Panc1 (cell line): ENCODE data around the gene SCEL. TPM values are rescaled to one million over a fixed set of nuclear protein-coding genes. Genes with fewer than 3 reads are reported as not detected.

ENCODE experiments used
- ATAC-seq: fragments of 200-7000 bp; cut with Tn5 transposase; 2 replicates; pipeline ENCODE4 v1.9.1; 2020; ENCODE audit warnings: mild to moderate bottlenecking, moderate library complexity
- BruUV-seq: library from RNA; stranded (reverse); fragments of 400-500 nt; replicated peaks from 2 replicates; lab custom pipeline; 2021; lab: Mats Ljungman, UMichigan
- CTCF ChIA-PET: fragments of 300-600 bp; sonication (Branson Sonifier 250); formaldehyde crosslinking; loops from one replicate; lab custom pipeline; 2022; ENCODE audit warnings: antibody characterized with exemption; lab: Charles Lee
- POLR2A ChIA-PET: fragments of 300-600 bp; sonication (Branson Sonifier 250); formaldehyde crosslinking; loops from one replicate; lab custom pipeline; 2022; ENCODE audit warnings: antibody characterized with exemption; lab: Charles Lee
- DNase-seq: peaks from one replicate; pipeline ENCODE4 v3.0.0-alpha.2; 2010; ENCODE audit warnings: low read depth, low spot score
- H3K27ac ChIP-seq: 2 replicates; pipeline ENCODE4 v1.5.1; 2011; ENCODE audit warnings: mild to moderate bottlenecking, low read length, inconsistent platforms
- H3K27me3 ChIP-seq: fragments of 200-500 bp; sonication (Bioruptor generic); 2 replicates; pipeline ENCODE4 v1.6.0; 2014; ENCODE audit warnings: low read length, inconsistent platforms; ENCODE audit not compliant: control insufficient read depth, insufficient read depth
- H3K36me3 ChIP-seq: fragments of 200-500 bp; sonication (Bioruptor generic); 2 replicates; pipeline ENCODE4 v1.5.1; 2014; ENCODE audit warnings: inconsistent platforms, mild to moderate bottlenecking, low read length, moderate library complexity; ENCODE audit not compliant: control insufficient read depth, insufficient read depth
- H3K4me1 ChIP-seq: 2 replicates; pipeline ENCODE4 v1.5.1; 2011; ENCODE audit warnings: inconsistent platforms, mild to moderate bottlenecking, low read length, moderate library complexity; ENCODE audit not compliant: control insufficient read depth, insufficient read depth
- H3K4me3 ChIP-seq, 2 experiments: 2 replicates each; pipeline ENCODE4 v1.5.1; 2011 to 2012; ENCODE audit warnings: low read depth in 2 of 2, low read length in 2 of 2, mild to moderate bottlenecking in 2 of 2, inconsistent platforms in 1 of 2, moderate library complexity in 1 of 2
- H3K9me3 ChIP-seq: fragments of 200-500 bp; sonication (Bioruptor generic); 2 replicates; pipeline ENCODE4 v1.5.1; 2014; ENCODE audit warnings: low read depth, mild to moderate bottlenecking, inconsistent platforms, low read length, moderate library complexity; ENCODE audit not compliant: control insufficient read depth, insufficient read depth
- POLR2AphosphoS5 ChIP-seq: IDR thresholded peaks from 2 replicates; pipeline ENCODE4 v1.6.1; 2012; ENCODE audit warnings: mild to moderate bottlenecking, low read depth, low read length, moderate library complexity
- REST ChIP-seq, 2 experiments: IDR thresholded peaks; 2 replicates each; pipeline ENCODE4 v1.6.1; 2011 to 2012; ENCODE audit warnings: low read depth in 2 of 2, control low read depth in 1 of 2, low read length in 1 of 2, mild to moderate bottlenecking in 1 of 2, moderate library complexity in 1 of 2; ENCODE audit not compliant: insufficient read depth in 1 of 2
- SIN3A ChIP-seq: IDR thresholded peaks from 2 replicates; pipeline ENCODE4 v1.6.1; 2012; ENCODE audit warnings: low read depth, mild to moderate bottlenecking, low read length, moderate library complexity, borderline replicate concordance; ENCODE audit not compliant: insufficient read depth
- TCF7L2 ChIP-seq: IDR thresholded peaks from 2 replicates; pipeline ENCODE4 v1.6.1; 2011; ENCODE audit warnings: mild to moderate bottlenecking, low read depth, low read length, inconsistent platforms
- in situ Hi-C: cut with HindIII; loops from 2 replicates; pipeline ENCODE4 v1.10.0; 2016; ENCODE audit warnings: low sequenced_read_pairs, low pct_unique_long_range_greater_than_20kb
- intact Hi-C: fragments of 100-400 bp; cut with micrococcal nuclease; formaldehyde crosslinking; loops from one replicate; pipeline ENCODE4 v1.10.0; 2022; ENCODE audit not compliant: unreplicated experiment
- total RNA-seq: library from RNA; stranded (reverse); gene quantifications from one replicate; pipeline ENCODE4 v1.2.1, GENCODE V29; 2021; ENCODE audit not compliant: unreplicated experiment
- TF ChIP-seq, protein P1 (sequence below): fragments of 450-650 bp; IDR thresholded peaks from 2 replicates; pipeline ENCODE4 v1.5.1; 2017; ENCODE audit warnings: mild to moderate bottlenecking

Gene SCEL
- total RNA-seq, 1 experiment from 2014 or later, result not detected

DNA sequence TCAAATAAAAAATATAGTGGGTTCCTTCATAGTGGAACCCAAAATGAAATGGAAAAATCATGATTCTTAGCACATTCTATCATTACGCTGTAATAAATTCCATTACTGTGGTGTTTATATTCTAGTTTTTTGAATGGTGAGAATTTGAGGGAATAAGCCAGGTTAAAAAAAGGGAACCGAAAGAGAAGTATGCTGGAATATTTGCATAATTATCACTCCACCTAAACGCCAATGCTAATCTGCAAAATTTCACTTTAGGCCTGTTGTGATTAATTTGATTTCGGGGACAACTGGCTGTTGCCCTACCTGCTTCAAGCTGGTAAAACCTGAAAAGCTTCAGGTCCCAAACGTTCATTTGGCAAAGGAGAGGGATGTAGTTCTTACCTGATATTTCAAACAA, 32.1 kb upstream of the SCEL start:
- BruUV-seq, result no TSS peak
- no peak for ATAC-seq
- CTCF ChIA-PET, result no interaction called here
- Histone ChIP-seq H3K36me3 (no peaks in the 10 kb centered on the region), H3K4me3 (no peak overlapping the region), H3K27me3 (no peaks in the 10 kb centered on the region), H3K4me1 (no peaks in the 10 kb centered on the region), H3K9me3 (no peaks in the 10 kb centered on the region), H3K27ac (no peak overlapping the region)
- no peak for DNase-seq
- in situ Hi-C loops (no loop called here), intact Hi-C loops (loop anchor here (10.0 kb wide), 1 partner anchor 251 kb away; no protein-coding TSS in a partner anchor)
- POLR2A ChIA-PET, result no interaction called here
- TF ChIP-seq TCF7L2, result no peak
- TF ChIP-seq POLR2AphosphoS5, result no peak
- TF ChIP-seq, protein P1, sequence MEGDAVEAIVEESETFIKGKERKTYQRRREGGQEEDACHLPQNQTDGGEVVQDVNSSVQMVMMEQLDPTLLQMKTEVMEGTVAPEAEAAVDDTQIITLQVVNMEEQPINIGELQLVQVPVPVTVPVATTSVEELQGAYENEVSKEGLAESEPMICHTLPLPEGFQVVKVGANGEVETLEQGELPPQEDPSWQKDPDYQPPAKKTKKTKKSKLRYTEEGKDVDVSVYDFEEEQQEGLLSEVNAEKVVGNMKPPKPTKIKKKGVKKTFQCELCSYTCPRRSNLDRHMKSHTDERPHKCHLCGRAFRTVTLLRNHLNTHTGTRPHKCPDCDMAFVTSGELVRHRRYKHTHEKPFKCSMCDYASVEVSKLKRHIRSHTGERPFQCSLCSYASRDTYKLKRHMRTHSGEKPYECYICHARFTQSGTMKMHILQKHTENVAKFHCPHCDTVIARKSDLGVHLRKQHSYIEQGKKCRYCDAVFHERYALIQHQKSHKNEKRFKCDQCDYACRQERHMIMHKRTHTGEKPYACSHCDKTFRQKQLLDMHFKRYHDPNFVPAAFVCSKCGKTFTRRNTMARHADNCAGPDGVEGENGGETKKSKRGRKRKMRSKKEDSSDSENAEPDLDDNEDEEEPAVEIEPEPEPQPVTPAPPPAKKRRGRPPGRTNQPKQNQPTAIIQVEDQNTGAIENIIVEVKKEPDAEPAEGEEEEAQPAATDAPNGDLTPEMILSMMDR, result no peak
- no peak for TF ChIP-seq SIN3A
- no peak for TF ChIP-seq REST (IDR thresholded peaks at IDR 0.05; ENCODE audit: insufficient read depth in 1 of 2, low read depth in 2 of 2, low read length in 1 of 2)

GRCh38 chr13:77506874-77507273, 28.6 kb upstream of the SCEL start:
- intact Hi-C loops, result loop anchor here (10.0 kb wide), 1 partner anchor 248 kb away; no protein-coding TSS in a partner anchor
- ATAC-seq, result no peak
- H3K4me3 ChIP-seq, result no peak overlapping the region
- POLR2A ChIA-PET, result no interaction called here
- no peak overlapping the region for H3K27ac ChIP-seq
- DNase-seq, result no peak
- no peaks in the 10 kb centered on the region for H3K9me3 ChIP-seq
- H3K4me1 ChIP-seq, result no peaks in the 10 kb centered on the region
- H3K27me3 ChIP-seq, result no peaks in the 10 kb centered on the region
- in situ Hi-C loops, result no loop called here
- TF ChIP-seq SIN3A, result no peak
- TF ChIP-seq, protein P1, result peak; percentile 30; the same call in 1 of the 2 replicates
- H3K36me3 ChIP-seq, result no peaks in the 10 kb centered on the region
- CTCF ChIA-PET, result no interaction called here
- no TSS peak for BruUV-seq
